ENCODE measurements around the gene ANKMY2. TPM values are rescaled to one million over a fixed set of nuclear protein-coding genes. Genes with fewer than 3 reads are reported as not detected.

ANKMY2 gene
- 13.2 and 14.3 TPM in 2 replicates for total RNA-seq

DNA sequence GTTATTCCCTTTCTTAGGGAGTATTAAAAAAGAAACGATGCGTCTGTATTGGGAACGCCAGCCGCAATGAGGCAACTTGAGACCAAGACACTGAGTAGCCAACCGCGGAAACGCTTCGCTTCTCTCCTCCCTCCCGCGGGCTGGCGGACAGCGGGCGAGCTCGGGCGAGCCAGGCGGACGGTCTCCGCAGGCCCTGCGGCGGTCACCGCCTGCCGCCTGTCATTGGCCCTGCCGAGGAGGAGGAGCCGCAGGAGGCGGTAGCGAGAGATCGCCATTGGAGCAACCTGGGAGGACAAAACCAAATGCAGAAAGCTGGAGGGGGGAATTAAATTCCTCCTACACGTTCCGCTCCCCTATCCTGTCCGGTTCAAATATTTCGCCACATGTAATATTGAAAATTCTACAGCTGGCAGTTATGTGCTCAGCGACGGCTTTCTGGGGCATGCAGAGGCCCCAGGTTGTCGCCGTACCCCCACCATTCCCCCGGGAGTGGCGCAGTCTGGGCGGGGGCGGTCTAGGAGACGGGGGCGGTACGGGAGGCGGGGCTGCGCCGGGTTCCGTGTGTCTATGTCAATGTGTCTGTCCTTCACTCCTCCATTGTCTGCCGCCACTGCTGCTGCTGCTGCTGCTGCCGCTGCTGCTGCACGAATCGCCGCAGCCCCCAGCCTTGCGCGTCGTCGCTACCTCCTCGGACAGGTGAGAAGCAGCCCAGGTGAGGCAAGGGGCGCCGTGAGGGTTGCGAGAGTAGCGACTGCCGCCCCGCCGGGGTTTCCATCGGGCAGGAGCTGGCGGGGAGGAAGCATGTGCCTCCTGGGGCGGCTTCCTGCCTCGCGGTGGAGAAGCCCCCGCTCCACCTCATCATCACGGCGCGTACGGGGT lies at the start of gene ANKMY2, which contains the start of gene BZW2:
Gene ANKMY2, minus strand, starts transcription at position 162 of the 879 bp plus-strand sequence. CDS start 181 bp downstream, outside the sequence.
Gene BZW2, plus strand, starts transcription at position 589 of the 879 bp plus-strand sequence. CDS start 19,263 bp downstream, outside the sequence.

Other genes starting within 250 kb of the ANKMY2 start
- gene CRPPA, start 224.2 kb downstream of the ANKMY2 start, total RNA-seq = 0.65 and 3.2 TPM in 2 replicates
- 13.1 TPM in 1 of 2 replicates, not detected in the other for gene SOSTDC1, start 180.0 kb downstream of the ANKMY2 start, total RNA-seq
- not detected in 2 replicates for gene LRRC72, start 118.9 kb downstream of the ANKMY2 start, total RNA-seq
- 65.3 and 102 TPM in 2 replicates for gene BZW2, start 427 bp upstream of the ANKMY2 start, total RNA-seq
- gene TSPAN13, start 108.0 kb upstream of the ANKMY2 start, total RNA-seq = 10.6 and 14.7 TPM in 2 replicates
- gene AGR2, start 159.2 kb upstream of the ANKMY2 start, total RNA-seq = 0.13 and 1.6 TPM in 2 replicates
- gene AGR3, start 236.2 kb upstream of the ANKMY2 start, total RNA-seq = not detected in 2 replicates

Data from mesangial cell (primary cell).